Melanocyte of skin (primary cell): ENCODE results near the gene CD58. TPM values are rescaled to one million over a fixed set of nuclear protein-coding genes. Genes with fewer than 3 reads are reported as not detected.

Source experiments
- small RNA-seq, 2 donors: library from RNA; depleted of rRNA; stranded (forward); fragments of <200 nt; gene quantifications; one replicate each; pipeline ENCODE3, GENCODE V24; 2012
- total RNA-seq, 2 donors: library from RNA; depleted of rRNA; stranded (reverse); fragments of >200 nt; gene quantifications; 2 replicates each; pipeline ENCODE4 v1.2.3, GENCODE V29; 2012

The CD58 gene, protein sequence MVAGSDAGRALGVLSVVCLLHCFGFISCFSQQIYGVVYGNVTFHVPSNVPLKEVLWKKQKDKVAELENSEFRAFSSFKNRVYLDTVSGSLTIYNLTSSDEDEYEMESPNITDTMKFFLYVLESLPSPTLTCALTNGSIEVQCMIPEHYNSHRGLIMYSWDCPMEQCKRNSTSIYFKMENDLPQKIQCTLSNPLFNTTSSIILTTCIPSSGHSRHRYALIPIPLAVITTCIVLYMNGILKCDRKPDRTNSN
- 10 to 100 TPM; 40.3 to 41.3 TPM for total RNA-seq

DNA sequence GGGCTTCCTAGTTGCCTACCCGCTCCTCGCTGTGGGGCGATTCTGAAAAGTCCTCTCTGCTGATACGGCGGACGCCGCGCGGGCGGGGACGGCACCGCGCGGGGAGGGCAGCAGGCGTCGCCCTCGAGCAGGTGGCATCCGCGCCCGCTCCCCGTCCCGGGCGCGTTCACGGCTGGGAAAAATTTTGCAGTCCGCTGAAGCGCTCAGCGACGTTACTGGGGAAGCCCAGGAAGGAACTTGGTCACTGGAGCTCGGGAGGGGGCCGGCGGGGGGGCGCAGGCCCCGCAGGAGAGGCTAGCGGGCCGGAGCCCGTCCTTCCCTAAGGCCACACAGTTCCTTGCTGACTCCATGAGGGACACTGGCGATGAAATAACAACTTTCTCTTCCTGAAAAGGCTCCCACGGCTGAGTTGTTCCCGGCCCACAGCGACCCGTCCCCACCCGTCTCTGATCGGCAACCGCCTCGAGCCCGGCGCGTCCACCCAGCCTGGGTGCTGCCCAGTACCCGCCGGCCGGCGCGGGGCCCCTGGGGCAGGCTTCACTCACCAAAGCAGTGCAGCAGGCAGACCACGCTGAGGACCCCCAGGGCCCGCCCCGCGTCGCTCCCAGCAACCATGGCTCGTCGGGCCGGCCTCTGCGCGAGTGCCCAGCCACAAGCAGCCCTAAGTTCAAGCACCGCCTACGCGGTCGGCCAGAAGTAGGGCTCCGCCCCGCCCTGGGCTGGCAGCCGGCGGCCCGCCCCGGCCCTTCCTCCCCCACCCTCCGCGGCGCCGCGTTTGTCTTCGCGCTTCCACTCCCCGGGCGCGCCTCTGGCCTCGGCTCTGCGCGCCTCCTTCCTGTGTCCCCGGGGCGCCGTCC lies at the start of gene CD58:
CD58 (minus strand) TSS at position 669 of the 857 bp plus-strand sequence; CDS start at position 615, 54 bp downstream.

Small RNAs within 50 kb of the gene (small RNA-seq; reads per million reads assigned to genes)
- gene MIR548AC = 0 reads per million in 2 donors

Other genes starting within 250 kb of the CD58 start
- 100 to 1,000 TPM; 545 to 841 TPM for gene ATP1A1, start 197.8 kb downstream of the CD58 start, total RNA-seq
- gene IGSF3, start 96.7 kb upstream of the CD58 start, total RNA-seq = 10 to 100 TPM; 39.2 to 53.9 TPM
- not detected for gene CD2, start 183.4 kb upstream of the CD58 start, total RNA-seq